H9 (cell line): Measurements from ENCODE around the gene RMC1. TPM values are rescaled to one million over a fixed set of nuclear protein-coding genes. Genes with fewer than 3 reads are reported as not detected.

Experiments
- DNase-seq: peaks from one replicate; pipeline ENCODE4 v3.0.0-alpha.2; 2017
- H2AFZ ChIP-seq: one replicate; pipeline ENCODE4 v1.6.1; 2013; ENCODE audit warnings: mild to moderate bottlenecking, low read length, control low read depth, moderate library complexity
- H2AK5ac ChIP-seq: 2 replicates; pipeline ENCODE4 v1.6.1; 2013; ENCODE audit warnings: low read length, control low read depth, mixed read lengths; ENCODE audit not compliant: insufficient read length
- H2BK120ac ChIP-seq: one replicate; pipeline ENCODE4 v1.6.1; 2013; ENCODE audit warnings: low read depth, mild to moderate bottlenecking, low read length, control low read depth, inconsistent platforms; ENCODE audit not compliant: poor library complexity, severe bottlenecking
- H2BK12ac ChIP-seq: 2 replicates; pipeline ENCODE4 v1.6.1; 2013; ENCODE audit warnings: low read length, control low read depth, mixed read lengths, low read depth; ENCODE audit not compliant: insufficient read length
- H2BK15ac ChIP-seq: 2 replicates; pipeline ENCODE4 v1.6.1; 2013; ENCODE audit warnings: low read depth, low read length, control low read depth
- H2BK20ac ChIP-seq: one replicate; pipeline ENCODE4 v1.6.1; 2013; ENCODE audit warnings: low read depth, mild to moderate bottlenecking, low read length, control low read depth, inconsistent platforms; ENCODE audit not compliant: poor library complexity, severe bottlenecking
- H2BK5ac ChIP-seq: 2 replicates; pipeline ENCODE4 v1.6.1; 2013; ENCODE audit warnings: low read length, control low read depth, mixed read lengths; ENCODE audit not compliant: insufficient read length
- H3K14ac ChIP-seq: 2 replicates; pipeline ENCODE4 v1.6.1; 2013; ENCODE audit warnings: low read length, control low read depth; ENCODE audit not compliant: insufficient read depth
- H3K18ac ChIP-seq: 2 replicates; pipeline ENCODE4 v1.6.1; 2013; ENCODE audit warnings: low read depth, mild to moderate bottlenecking, mixed read lengths, low read length, control low read depth; ENCODE audit not compliant: insufficient read length
- H3K23ac ChIP-seq: 2 replicates; pipeline ENCODE4 v1.6.1; 2013; ENCODE audit warnings: low read length, control low read depth, mixed read lengths, low read depth; ENCODE audit not compliant: insufficient read length
- H3K23me2 ChIP-seq: 2 replicates; pipeline ENCODE4 v1.6.1; 2013; ENCODE audit warnings: low read depth, mild to moderate bottlenecking, mixed read lengths, low read length, control low read depth; ENCODE audit not compliant: insufficient read length, poor library complexity, severe bottlenecking
- H3K27ac ChIP-seq: 2 replicates; pipeline ENCODE4 v1.5.1; 2013; ENCODE audit warnings: low read length, control low read depth, mixed read lengths, low read depth; ENCODE audit not compliant: insufficient read length
- H3K27me3 ChIP-seq: 2 replicates; pipeline ENCODE4 v1.6.1; 2013; ENCODE audit warnings: low read length, control low read depth, inconsistent platforms; ENCODE audit not compliant: insufficient read depth
- H3K4ac ChIP-seq: 2 replicates; pipeline ENCODE4 v1.6.1; 2013; ENCODE audit warnings: low read depth, mild to moderate bottlenecking, control low read depth, inconsistent platforms, low read length, moderate library complexity
- H3K4me1 ChIP-seq: 2 replicates; pipeline ENCODE4 v1.6.1; 2013; ENCODE audit warnings: low read length, control low read depth, inconsistent platforms; ENCODE audit not compliant: insufficient read depth
- H3K4me2 ChIP-seq: 2 replicates; pipeline ENCODE4 v1.6.1; 2013; ENCODE audit warnings: low read length, control low read depth, mixed read lengths; ENCODE audit not compliant: insufficient read length, insufficient read depth
- H3K56ac ChIP-seq: 2 replicates; pipeline ENCODE4 v1.6.1; 2013; ENCODE audit warnings: low read depth, mild to moderate bottlenecking, mixed read lengths, low read length, control low read depth; ENCODE audit not compliant: insufficient read length
- H3K79me1 ChIP-seq: 2 replicates; pipeline ENCODE4 v1.6.1; 2013; ENCODE audit warnings: low read depth, mild to moderate bottlenecking, moderate library complexity, low read length, control low read depth, inconsistent platforms; ENCODE audit not compliant: insufficient read depth, poor library complexity, severe bottlenecking
- H3K79me2 ChIP-seq: 2 replicates; pipeline ENCODE4 v1.6.1; 2013; ENCODE audit warnings: low read length, control low read depth, inconsistent platforms; ENCODE audit not compliant: insufficient read depth
- H3K9ac ChIP-seq: 2 replicates; pipeline ENCODE4 v1.6.1; 2013; ENCODE audit warnings: low read length, control low read depth, mixed read lengths; ENCODE audit not compliant: insufficient read length; ENCODE audit errors: extremely low read depth
- H3K9me3 ChIP-seq: one replicate; pipeline ENCODE4 v1.6.1; 2013; ENCODE audit warnings: low read depth, low read length, inconsistent platforms; ENCODE audit not compliant: control insufficient read depth
- H3T11ph ChIP-seq: one replicate; pipeline ENCODE4 v1.6.1; 2013; ENCODE audit warnings: mild to moderate bottlenecking, low read length, control low read depth, inconsistent platforms
- H4K20me1 ChIP-seq: one replicate; pipeline ENCODE4 v1.6.1; 2013; ENCODE audit not compliant: control insufficient read depth, insufficient read length, insufficient read depth
- H4K5ac ChIP-seq: 2 replicates; pipeline ENCODE4 v1.6.1; 2013; ENCODE audit warnings: low read depth, mild to moderate bottlenecking, mixed read lengths, low read length, control low read depth; ENCODE audit not compliant: insufficient read length
- H4K8ac ChIP-seq: replicated peaks from 2 replicates; pipeline ENCODE4 v1.6.1; 2013; ENCODE audit warnings: low read length, control low read depth, mixed read lengths, low read depth; ENCODE audit not compliant: insufficient read length
- H4K91ac ChIP-seq: 2 replicates; pipeline ENCODE4 v1.6.1; 2013; ENCODE audit warnings: low read depth, mild to moderate bottlenecking, moderate library complexity, mixed read lengths, low read length, control low read depth; ENCODE audit not compliant: insufficient read length
- H3K27ac Mint-ChIP-seq, 3 experiments: 2 replicates in 2 of 3; 3 replicates in 1 of 3; pipeline ENCODE4 v1.8.0; 2020 to 2021; ENCODE audit warnings: mixed read lengths in 3 of 3, mild to moderate bottlenecking in 1 of 3, moderate library complexity in 1 of 3
- H3K27me3 Mint-ChIP-seq: 2 replicates; pipeline ENCODE4 v1.8.0; 2021; ENCODE audit warnings: low read depth, mild to moderate bottlenecking, moderate library complexity, mixed read lengths
- H3K36me3 Mint-ChIP-seq, 3 experiments: 2 replicates in 2 of 3; 3 replicates in 1 of 3; pipeline ENCODE4 v1.8.0; 2020 to 2021; ENCODE audit warnings: low read depth in 3 of 3, mixed read lengths in 3 of 3; ENCODE audit not compliant: insufficient read depth in 1 of 3
- H3K4me1 Mint-ChIP-seq, 2 experiments: 2 replicates each; pipeline ENCODE4 v1.8.0; 2020; ENCODE audit warnings: mixed read lengths in 2 of 2
- H3K4me3 Mint-ChIP-seq, 2 experiments: 2 replicates in 1 of 2; 3 replicates in 1 of 2; pipeline ENCODE4 v1.8.0; 2020 to 2021; ENCODE audit warnings: mild to moderate bottlenecking in 2 of 2, mixed read lengths in 2 of 2, moderate library complexity in 1 of 2
- H3K9me3 Mint-ChIP-seq, 2 experiments: 2 replicates in 1 of 2; 3 replicates in 1 of 2; pipeline ENCODE4 v1.8.0; 2020; ENCODE audit warnings: mild to moderate bottlenecking in 2 of 2, mixed read lengths in 2 of 2, moderate library complexity in 1 of 2
- CTCF ChIP-seq: fragments of 200-600 bp; sonication (generic); conservative IDR thresholded peaks from 3 replicates; pipeline ENCODE4 v1.8.0; 2021; ENCODE audit warnings: antibody characterized with exemption, mild to moderate bottlenecking
- WGBS: extraction: QIAGEN DNeasy Blood & Tissue Kit; methylation state at CpG from one replicate; pipeline ENCODE4 v1.1.7; 2013; ENCODE audit warnings: missing lambda C conversion rate, low lambda C conversion rate, mixed read lengths; ENCODE audit not compliant: insufficient read length; ENCODE audit errors: extremely low coverage; 5-methylcytosine and 5-hydroxymethylcytosine counted together
- total RNA-seq: library from RNA; stranded (reverse); gene quantifications from 2 replicates; pipeline ENCODE4 v1.2.1, GENCODE V29; 2021

Gene RMC1
- total RNA-seq, 1 experiment from 2014 or later: 21.3 TPM

GRCh38 chr18:23521907-23522306 lies 18.6 kb downstream of the RMC1 start:
- H3K4ac ChIP-seq: no peak overlapping the region
- WGBS: no CpG with 5 or more reads among the region's 7 CpGs
- no peak overlapping the region for H3K18ac ChIP-seq
- Mint-ChIP-seq H3K27me3 (no peaks in the 10 kb centered on the region), H3K4me1 (0 out of 4 replicates have a peak, but pooled peaks cover 0 to 3% of the 10 kb centered on the region in 2 experiments), H3K27ac (no peak overlapping the region), H3K9me3 (no peaks in the 10 kb centered on the region), H3K4me3 (no peak overlapping the region), H3K36me3 (peaks cover 21 to 80% (median 65%) of the 10 kb centered on the region in 3 experiments; a peak in 6 of 7 replicates)
- no peak overlapping the region for H3K9ac ChIP-seq
- no peak overlapping the region for H4K8ac ChIP-seq
- no peak overlapping the region for H3K4me2 ChIP-seq
- no peak overlapping the region for H2BK20ac ChIP-seq
- H3K79me2 ChIP-seq: no peaks in the 10 kb centered on the region
- no peak overlapping the region for H4K5ac ChIP-seq
- no peak overlapping the region for H2AK5ac ChIP-seq
- H3K9me3 ChIP-seq: no peaks in the 10 kb centered on the region
- H2BK120ac ChIP-seq: no peak overlapping the region
- H3K14ac ChIP-seq: no peak overlapping the region
- no peaks in the 10 kb centered on the region for H3K23me2 ChIP-seq
- no peak overlapping the region for H3K27ac ChIP-seq
- no peak overlapping the region for H2BK5ac ChIP-seq
- H3K27me3 ChIP-seq: no peaks in the 10 kb centered on the region
- DNase-seq: no peak
- no peak overlapping the region for H3K23ac ChIP-seq
- H3K79me1 ChIP-seq: no peaks in the 10 kb centered on the region
- H2BK15ac ChIP-seq: no peak overlapping the region
- no peak for TF ChIP-seq CTCF
- H2AFZ ChIP-seq: no peak overlapping the region
- H4K91ac ChIP-seq: no peak overlapping the region
- no peaks in the 10 kb centered on the region for H3K4me1 ChIP-seq
- no peak overlapping the region for H2BK12ac ChIP-seq
- no peak overlapping the region for H3K56ac ChIP-seq
- no peak overlapping the region for H3T11ph ChIP-seq
- H4K20me1 ChIP-seq: no peaks in the 10 kb centered on the region
